GM18867 (cell line): Measurements from ENCODE around the gene CKAP2L.
A peak's percentile ranks its signal among the peaks of the same experiment; 100 is the strongest.

Experiments
- ATAC-seq: cut with Tn5 transposase; IDR thresholded peaks from one replicate; pipeline ENCODE4 v1.9.1; 2021; ENCODE audit warnings: mild to moderate bottlenecking, moderate library complexity; ENCODE audit not compliant: unreplicated experiment

Gene CKAP2L

GRCh38 chr2:112764071-112765044 lies at the start of gene CKAP2L:
CKAP2L (minus strand) TSS chr2:112764609; CDS start chr2:112764598, 11 bp downstream.
- peak; percentile 96 for ATAC-seq

DNA sequence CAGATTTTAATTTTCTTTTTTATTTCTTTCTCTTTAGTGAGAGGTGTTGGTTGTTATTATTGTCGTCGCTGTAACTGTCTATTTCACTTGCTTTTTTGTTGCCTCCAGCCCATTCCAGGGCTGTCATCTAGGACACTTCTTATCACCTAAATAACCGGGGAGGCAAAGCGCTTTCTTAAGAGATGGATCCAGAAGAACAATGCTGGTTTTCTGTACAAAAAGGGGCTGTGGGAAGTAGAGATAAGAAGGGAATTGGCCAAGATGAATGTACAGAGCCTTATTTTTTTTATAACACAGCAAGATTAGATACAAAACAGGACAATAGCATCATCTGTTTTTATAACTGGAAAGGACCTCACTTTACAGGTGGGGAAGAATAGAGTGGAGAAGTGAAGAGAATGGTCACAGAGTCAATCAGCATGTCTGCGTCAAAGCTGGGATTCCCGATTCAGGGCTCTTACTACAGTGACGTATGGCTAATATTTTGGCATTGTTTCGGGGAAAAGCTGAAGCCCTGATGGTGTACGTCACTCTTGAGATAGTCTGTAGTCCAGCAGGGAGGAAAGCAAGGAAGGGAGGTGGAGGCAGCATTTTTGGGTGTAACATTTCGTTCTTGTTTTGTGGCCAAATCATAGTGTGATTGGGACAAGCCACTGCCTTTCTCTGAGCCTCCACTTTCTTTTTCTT lies 49.0 kb upstream of the CKAP2L start:
- ATAC-seq: no peak

DNA sequence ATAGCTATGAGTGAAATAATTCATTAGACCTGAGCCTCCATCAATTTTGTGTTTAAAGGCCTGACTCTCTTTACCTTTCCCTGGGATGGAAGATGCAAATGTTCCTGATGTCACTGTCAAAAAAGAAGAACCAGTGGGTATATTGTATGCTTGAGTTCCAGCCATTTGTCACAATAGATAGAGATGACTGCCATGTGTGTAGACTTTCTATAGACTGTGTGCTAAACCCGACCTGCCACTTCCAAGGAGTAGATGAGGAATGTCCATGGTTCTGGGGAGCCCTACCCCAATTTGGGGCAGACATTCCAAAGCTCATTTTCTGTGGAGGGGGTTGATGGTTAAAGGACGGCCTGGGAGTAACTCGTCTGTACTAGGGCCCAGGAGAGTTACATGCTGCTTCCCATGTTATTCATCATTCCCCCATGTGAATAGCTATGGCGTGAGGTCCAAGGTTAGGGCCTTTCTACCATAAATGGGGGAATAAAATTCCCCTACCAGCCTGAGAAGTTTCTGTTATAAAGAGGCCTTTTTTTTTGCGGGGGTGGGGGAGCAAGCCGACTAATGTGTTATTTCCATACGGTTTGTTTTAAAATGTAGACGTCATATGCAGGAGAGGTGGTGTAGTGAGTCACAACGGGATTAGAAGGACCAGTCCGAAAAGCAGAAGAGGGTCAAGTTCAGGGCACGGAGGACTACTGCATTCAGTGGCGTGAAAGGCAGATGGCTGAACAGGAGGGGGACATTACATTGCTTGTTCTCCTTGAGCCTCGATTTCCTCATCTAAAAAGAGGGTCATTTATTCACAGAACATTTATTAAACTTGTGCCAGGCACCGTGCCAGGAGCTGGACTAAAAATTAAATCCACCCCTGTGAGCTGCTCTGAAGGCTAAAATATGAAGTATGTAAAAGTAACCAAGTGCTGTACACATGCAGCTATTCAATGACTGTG lies 48.2 kb upstream of the CKAP2L start:
- ATAC-seq: peak; percentile 66

DNA sequence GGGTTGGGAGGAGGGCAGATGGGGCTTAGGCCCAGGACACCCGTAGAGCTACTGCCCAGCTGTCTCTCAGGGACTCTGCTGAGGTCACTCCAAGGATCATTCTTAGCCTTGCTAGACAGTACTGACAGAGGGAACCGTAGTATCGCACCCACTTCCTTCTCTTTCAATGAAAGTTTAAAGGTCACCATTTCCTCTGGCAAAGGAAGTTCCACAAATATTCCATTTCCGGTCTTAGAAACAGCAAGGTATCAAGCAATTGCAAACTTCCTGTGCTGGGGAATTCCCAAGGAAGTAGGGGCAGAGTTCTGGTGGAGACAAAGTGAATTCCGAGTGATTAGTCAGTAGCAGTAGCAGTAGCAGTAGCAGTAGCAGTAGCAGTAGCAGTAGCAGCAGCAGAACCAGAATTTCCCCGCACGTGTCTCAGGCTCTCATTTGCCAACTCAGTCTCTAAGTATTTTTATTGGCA lies 47.5 kb upstream of the CKAP2L start:
- peak; percentile 42 for ATAC-seq

- ATAC-seq: no peak
These were observed 46.9 kb upstream of the CKAP2L start for GRCh38 chr2:112811276-112811831.

DNA sequence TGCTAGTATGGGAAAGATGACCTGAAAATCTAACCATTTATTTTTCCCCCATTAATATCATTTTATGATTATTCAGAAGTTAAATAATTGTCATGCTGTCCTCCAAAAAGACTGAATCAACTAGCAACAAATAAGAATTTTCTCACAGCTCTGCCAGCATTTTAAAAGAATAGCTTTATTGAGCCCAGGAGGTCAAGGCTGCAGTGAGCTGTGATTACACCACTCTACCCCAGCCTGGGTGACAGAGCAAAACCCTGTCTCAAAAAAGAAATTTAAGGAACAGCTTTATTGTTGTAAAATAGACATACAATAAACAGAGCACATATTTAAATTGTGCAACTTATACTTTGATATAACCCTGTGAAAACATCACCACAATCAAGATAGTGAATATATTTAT lies 44.7 kb upstream of the CKAP2L start:
- no peak for ATAC-seq

- no peak for ATAC-seq
These were observed 42.9 kb upstream of the CKAP2L start for GRCh38 chr2:112807233-112807807.

DNA sequence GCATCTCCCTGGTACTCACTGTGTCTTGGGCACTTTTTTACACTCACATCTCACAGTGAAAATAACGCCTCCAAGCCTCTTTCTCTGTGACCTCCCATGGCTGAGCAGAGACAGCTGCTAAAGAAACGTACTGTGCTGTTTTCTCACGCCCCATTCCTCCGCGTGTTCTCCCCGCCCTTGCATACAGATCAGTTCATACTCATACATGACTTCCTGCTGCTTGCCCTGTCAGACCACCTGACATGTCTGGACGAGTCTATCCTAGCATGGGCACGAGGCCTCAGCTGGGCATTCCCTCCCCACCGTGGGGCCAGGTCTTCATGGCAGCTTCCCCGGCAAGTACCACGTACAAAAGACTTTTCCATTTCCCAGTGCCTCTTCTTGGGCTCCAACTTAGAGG lies 41.1 kb upstream of the CKAP2L start:
- ATAC-seq: peak; percentile 84

GRCh38 chr2:112803691-112804521 lies 39.5 kb upstream of the CKAP2L start:
- peak; percentile 31 for ATAC-seq

GRCh38 chr2:112800881-112801583 lies 36.6 kb upstream of the CKAP2L start:
- ATAC-seq: no peak

DNA sequence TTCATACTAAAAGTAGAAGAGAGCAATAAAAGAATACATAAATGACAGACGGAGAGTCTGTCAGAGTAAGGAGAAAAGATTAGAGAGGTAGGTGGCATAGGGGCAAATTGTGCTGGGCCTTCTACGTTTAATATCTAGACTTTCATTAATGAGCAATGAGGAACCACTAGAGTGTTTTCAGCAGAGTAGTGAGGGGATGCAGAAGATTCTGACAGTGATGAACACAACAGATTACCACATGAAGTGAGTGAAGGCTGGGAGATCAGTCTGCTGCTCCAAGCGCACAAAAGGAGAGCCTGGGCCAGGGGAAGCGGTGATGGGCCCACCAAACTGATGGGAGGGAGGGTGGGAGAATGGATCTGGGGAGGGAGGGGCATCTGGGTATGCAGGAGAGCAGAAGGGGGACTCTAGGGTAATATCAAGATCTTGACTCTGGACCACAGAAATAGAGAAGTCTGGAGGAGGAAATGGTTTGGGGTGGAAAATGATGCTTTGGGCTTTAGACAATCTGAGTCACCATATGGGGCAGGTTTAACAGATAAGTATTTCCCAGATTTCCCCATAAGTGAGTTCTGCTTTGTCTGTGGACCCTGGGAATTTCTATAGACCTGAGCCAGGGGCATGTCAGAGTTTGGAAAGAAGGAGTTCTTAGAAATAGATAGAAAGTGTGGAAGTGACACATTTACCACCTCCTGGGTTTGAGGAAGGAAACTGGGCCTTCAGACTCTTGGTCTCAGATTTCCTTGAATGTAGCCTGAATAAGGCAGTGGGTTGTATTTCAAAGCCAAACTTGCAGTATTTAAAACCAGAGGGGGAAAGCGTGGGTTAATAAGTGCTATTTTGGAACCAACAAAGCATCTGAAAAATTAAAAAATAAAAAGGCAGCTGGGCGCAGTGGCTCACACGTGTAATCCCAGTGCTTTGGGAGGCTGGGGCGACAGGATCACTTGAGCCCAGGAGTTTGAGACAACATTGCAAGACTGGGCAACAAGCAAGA lies 34.9 kb upstream of the CKAP2L start:
- ATAC-seq: no peak

- ATAC-seq: no peak
These were observed 32.1 kb upstream of the CKAP2L start for GRCh38 chr2:112796486-112796885.

- ATAC-seq: no peak
These were observed 31.4 kb upstream of the CKAP2L start for GRCh38 chr2:112795774-112796173.

DNA sequence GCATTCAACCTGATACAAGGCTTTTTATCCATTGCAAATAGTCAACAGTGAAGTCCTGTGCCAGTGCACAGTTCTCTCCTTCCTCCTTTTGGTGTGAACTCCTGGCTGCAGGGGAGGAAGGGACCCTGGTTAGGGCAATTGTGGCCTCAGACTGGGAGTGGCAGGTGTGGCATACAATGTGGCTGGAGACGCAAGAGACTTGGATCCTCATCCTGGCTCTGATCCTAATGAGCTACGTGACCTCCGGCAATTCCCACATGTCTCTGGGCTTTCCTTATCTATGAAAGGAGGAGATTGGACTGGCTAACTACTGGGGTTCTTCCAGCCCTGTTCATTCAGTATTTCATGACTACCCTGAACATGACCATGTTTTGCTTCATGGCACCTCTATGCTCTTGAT lies 30.4 kb upstream of the CKAP2L start:
- no peak for ATAC-seq

DNA sequence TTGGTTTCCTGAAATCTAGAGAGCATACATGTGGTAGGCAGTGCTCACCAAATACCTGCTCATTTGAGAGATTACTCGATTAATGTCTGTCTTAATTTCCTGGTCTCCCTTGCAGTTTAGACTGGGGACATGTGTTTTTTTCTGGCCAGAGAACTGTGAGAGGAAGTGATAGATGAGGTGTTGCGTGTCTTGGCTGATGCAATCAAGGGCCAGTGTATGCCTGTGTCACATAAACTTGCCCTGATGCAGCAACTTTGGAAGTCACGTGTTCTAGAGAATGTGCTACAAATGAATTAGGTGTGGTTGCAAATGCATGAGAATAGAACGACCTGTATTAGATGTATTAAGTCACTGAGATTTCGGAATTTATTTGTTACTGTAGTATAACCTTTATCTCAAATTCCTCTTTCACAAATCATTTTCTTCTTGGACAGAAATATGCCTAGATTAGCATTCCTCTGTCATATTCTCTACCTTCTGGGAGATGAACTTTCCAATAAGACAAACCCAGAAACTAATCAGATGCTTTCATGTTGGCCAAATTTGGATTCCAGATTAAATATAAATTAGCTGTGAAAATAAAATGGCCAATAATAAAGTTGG lies 29.8 kb upstream of the CKAP2L start:
- peak; percentile 81 for ATAC-seq

- no peak for ATAC-seq
These were observed 29.1 kb upstream of the CKAP2L start for GRCh38 chr2:112793449-112793978.

DNA sequence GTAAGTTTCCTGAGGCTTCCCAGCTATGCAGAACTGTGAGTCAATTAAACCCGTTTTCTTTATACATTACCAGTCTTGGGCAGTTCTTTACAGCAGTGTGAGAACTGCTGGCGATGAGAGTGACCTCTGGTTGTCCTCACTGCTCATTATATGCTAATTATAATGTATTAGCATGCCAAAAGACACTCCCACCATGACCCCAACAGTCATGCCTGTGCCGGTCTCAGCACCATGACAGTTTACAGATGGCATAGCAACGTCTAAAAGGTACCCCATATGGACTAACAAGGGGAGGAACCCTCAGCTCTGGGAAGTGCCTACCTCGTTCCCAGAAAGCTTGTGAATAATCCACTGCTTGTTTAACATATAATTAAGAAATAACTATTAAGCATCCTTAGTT lies 28.0 kb upstream of the CKAP2L start:
- ATAC-seq: no peak
